CD4-positive, alpha-beta T cell treated with Interleukin-15 for 1 hour (primary cell): ENCODE results near the gene MOCS1.
A peak's percentile ranks its signal among the peaks of the same experiment; 100 is the strongest.
"Not testable (repeated sequence)": the region's sequence is repeated elsewhere in the genome, so short reads cannot be mapped to it uniquely, and the experiment has no call there.

Experiments used
- DNase-seq: peaks from one replicate; pipeline ENCODE4 v3.0.0-alpha.2; 2020

The MOCS1 gene

DNA sequence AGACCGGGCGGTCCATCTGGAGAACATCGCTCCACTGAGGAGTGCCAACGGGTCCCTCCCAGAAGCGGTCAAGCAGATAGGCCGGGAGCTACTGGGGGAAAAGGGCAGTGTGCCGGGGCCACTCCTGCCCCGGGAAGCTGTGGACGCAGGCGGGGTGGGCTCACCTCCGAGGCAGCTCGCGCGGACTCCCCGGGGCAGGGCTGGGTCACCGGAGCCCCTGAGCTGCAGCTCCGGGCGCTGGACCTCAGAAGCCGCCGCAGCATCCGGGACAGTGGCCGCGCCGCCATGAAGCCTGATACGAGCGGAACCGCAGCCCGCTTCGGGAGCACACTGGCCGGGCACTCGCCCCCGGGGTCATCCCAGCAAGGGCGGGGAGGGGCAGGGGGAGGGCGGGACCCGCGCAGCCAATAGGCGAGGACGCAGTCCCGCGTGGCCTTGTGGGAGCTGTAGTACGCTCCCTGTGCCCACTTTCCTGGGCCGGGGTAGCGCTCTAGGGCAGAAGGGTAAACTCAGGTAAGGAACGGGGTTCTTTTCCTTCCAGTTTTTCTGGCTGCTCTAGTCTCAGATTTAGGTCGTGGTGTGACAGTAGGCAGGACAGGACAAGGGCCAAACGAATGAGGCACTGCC, at the start of gene MOCS1:
Gene MOCS1, minus strand, starts transcription at position 332 of the 627 bp plus-strand sequence. Its CDS starts 45 bp downstream, at position 287.
- DNase-seq, result peak; percentile 24

- no peak for DNase-seq
Measured at GRCh38 chr6:39984051-39984450, 49.8 kb upstream of the MOCS1 start.

- DNase-seq, result no peak
Measured at GRCh38 chr6:39983193-39983592, 48.9 kb upstream of the MOCS1 start.

DNA sequence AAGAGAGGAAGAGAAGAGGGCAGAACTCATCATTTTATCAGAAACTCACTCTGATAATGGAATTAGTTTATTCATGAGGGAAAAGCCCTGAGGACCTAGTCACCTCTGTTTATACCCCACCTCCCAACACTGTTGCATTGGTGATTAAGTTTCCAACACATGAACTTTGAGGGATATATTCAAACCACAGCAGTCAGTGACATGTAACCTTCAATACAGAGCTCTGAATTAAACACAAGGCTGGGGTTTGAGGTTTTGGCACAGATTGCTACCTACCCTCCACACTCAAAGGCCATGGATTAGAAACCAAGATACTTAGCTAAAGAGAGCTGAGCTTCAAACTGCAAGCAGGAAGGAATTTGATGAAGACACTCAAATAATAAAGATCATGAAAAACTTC, 48.5 kb upstream of the MOCS1 start:
- DNase-seq, result no peak

GRCh38 chr6:39980839-39981580, 46.7 kb upstream of the MOCS1 start:
- DNase-seq, result no peak

DNA sequence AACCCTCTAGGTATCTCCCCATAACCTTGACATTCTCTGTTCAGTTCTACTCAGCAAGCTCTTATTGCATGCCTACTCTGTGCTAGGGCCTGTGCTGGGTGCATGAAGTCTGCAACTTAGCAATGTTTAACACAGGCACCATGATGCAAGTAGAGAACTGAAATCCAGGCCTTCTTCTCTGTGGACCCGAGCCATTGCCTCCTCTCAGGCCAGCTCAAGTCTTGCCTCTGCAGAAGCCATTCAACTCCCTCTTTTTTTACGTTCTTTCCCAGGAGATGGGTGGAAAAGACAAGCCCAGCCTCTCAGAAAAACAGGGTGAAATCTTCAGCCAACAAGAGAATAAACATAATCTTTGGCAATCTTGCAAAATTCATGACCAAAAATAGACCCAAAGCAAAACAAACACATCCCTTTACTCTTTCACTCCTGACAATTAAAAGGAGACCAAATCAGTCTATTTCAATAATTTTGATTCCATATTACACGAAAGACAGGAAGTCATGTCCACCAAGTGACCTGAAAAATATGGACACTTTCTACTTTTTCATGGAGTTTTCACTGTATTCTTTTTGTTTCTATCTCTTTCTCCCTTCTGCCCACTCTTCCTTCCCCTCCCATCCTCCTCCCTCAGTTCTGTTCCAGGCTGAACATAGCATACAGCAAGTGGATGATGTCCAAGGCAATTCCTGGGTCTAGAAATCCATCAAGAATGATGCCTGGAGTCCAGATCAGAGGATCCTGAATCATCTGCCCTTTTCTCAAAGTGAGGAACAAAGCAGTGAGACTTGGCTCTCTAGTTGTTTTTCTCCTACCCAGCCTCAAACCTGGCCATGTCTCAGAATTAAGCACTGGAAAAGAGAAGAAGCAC, 45.4 kb upstream of the MOCS1 start:
- no peak for DNase-seq

DNA sequence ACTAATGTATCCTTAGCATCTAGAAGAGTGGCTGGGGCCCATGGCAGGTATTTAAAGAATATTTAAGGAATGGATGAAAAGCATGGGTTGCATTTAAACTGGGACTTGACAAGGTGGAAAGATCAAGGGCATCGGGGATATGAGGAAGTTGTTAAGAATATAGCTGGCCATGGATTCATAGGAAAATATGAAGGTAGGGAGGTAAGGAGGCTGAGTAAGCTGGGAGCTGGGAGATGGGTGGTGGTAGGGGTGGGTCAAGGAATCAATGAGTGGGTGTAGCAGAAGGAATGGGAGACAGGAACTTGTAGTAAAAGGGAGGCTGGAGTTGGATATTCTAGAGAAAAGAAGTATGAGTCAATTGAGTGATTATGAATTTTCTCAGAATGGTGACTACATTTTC, 44.0 kb upstream of the MOCS1 start:
- DNase-seq, result no peak

GRCh38 chr6:39973661-39974060, 39.4 kb upstream of the MOCS1 start:
- no peak for DNase-seq

GRCh38 chr6:39972717-39973116, 38.5 kb upstream of the MOCS1 start:
- DNase-seq, result not testable (repeated sequence)

GRCh38 chr6:39971131-39971530, 36.9 kb upstream of the MOCS1 start:
- DNase-seq, result not testable (repeated sequence)

- no peak for DNase-seq
Measured at GRCh38 chr6:39965751-39966150, 31.5 kb upstream of the MOCS1 start.

DNA sequence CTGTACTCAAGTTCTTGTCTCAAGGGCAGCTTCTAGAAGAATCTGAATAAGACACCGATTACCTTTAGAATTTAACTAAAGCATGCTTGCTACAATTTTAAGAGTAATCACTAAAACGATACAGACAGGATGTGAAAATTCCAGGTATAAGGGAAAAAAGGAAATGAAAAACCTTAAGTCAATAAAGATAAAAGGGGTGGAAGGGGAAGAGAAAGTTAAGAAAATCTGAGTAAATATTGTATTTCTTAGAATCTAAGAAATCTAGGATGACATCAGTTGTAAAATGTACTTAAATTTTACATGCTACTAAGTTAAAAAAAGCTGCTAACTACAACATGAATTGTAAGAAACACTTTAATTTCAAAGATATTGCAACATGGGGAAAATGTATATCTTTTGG, 30.3 kb upstream of the MOCS1 start:
- DNase-seq, result no peak

DNA sequence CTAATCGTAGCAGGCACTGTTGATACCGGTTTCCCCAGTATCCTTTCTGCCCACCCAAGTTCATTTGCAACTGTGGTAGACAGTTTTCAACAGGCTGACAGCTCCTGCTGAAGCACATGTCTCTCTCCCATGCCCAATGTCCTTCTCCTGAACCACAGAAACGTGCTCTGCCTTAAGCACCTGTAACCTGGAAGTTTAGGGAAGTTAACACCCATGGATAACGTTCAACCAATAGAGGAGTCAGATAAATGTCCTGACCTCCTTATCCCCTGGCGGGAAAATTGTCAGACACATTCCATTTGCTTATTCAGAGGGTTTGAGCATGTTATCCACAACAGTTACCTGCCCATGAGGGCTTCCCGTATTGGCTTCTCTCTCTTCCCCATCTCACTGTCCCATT, 29.8 kb upstream of the MOCS1 start:
- DNase-seq, result no peak

DNA sequence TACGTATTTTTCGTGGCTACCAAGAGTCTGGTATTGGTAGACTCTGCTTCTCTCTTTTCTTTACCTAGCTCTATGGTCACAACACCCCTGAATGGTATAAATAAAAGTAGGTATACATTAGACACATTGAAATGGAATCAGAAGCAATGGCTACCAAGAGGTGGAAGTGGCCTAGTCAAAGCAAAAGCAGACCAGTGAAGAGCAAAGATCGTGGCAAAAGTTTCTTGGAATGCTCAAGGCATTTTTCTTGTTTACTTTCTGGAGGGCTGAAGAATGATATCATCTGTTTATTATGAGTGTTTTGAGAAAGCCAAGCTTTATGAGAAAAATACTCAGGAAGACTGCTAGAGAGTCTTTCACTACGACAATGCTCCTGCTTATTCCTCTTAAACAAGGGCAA, 28.6 kb upstream of the MOCS1 start:
- DNase-seq, result no peak

DNA sequence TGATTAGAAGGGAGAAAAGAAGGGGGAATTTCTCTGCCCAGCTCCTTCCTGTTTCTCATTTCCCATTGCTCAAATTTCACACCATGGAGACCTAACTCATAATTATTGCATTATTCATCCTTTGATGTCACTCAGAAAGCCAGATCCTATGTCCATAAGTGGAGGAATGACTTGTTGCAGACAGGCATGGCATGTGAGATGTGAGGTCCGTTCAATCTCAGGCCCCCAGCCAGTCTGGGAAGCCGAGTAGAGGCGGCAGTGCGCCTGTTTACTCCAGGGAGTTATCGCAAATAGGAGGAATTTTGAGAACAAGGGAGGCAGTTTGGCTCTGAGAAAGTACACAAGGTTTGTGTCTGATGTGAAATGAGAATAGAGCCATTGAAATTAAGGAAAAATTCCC, 26.9 kb upstream of the MOCS1 start:
- DNase-seq, result no peak

DNA sequence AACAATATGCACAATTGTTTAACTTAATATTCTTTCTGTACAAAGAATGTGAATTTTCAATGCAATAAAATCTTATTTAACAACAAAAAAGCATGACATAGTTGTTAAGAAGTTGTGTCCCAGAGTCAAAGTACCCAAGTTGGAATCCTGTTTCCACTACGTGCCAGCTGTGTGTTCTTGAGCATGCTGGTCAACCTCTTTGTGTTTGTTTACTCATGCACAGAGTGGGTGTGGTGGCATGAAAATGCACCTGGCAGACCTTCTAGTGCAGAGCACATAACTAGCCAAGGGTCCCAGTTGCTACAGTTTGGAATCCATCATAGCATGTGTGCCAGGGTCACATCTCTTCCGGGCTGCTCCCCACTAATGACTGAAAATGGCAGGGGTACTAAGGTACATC, 24.7 kb upstream of the MOCS1 start:
- no peak for DNase-seq

- no peak for DNase-seq
Measured at GRCh38 chr6:39956936-39957335, 22.7 kb upstream of the MOCS1 start.

DNA sequence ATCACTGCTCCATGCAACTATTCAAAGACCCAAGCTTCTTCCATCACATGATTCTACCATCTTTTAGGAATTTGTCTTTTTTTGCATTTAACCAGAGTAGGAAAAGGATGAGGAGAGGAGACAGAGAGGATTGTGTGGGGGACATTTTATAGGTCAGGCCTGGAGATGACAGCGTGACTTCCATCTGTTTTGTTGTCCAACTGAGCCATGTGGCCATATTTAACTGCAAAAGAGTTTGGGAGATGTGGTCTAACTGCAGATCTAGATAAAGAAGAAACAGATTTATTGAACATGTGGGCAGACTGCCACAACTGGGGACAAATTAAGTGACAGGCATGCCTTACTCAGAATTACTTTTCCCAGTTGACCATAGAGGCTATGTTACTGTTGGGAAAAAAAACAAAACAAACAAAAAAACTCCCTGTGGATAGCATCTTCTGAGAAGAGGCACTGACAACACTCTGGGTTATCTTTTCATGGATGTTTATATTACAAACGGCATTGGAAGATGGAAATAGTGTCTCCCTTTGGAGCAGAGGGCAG, 18.9 kb upstream of the MOCS1 start:
- no peak for DNase-seq

- no peak for DNase-seq
Measured at GRCh38 chr6:39952167-39952566, 17.9 kb upstream of the MOCS1 start.

- DNase-seq, result no peak
Measured at GRCh38 chr6:39951716-39952115, 17.5 kb upstream of the MOCS1 start.

DNA sequence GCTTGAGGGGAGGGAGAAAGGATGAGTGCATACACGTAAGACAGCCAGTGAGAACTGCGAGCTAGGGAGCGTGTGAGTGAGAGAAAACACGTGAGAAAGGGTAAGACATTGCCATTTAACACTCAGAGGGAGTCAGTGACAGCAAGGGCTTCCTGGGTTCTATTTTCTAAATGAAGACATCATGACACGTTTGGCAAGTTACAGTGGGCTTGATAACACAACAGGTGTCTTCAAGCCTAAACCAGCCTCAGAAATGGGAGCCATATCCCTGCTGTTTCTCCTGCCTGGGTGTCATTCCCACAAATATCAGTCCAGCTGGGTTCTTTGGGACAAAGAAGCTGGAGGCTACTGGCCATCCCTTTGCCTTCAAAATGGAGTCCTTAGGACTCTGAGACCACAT, 16.9 kb upstream of the MOCS1 start:
- no peak for DNase-seq

DNA sequence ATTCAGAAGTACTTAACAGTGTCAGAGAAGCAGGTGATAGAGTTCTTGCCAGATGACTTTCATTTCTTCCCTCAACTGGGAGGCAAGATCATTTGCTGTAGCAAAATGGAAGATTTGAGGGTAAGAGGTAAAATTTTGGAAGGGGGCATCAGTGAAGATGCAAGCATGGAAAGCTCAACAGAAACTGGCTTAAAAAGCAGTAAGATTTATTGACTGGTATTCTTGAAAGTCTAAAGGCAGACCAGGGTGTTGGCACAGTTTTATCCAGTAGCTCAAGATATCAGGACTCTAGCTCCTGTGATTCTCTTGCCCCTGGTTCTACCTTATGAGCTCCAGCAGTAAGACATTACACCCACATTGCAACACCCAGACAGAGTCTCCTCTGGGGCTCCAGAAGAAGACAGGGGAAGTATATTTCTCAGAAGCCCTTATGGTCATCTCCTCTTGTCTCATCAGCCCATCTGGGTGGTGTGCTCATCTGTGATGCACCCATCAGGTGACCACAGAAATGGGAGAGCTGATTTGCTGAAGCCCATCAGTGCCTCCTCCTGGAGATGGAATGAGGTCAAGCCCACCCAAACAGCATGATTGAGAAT, 16.0 kb upstream of the MOCS1 start:
- no peak for DNase-seq

GRCh38 chr6:39948199-39948791, 14.0 kb upstream of the MOCS1 start:
- DNase-seq, result no peak
